ENCODE results near the gene ADAT3. TPM values are rescaled to one million over a fixed set of nuclear protein-coding genes. Genes with fewer than 3 reads are reported as not detected.
"Not testable (repeated sequence)": the region's sequence is repeated elsewhere in the genome, so short reads cannot be mapped to it uniquely, and the experiment has no call there.

The ADAT3 gene
- polyA plus RNA-seq, 4 donors, result 1.4 to 6.4 (median 3.7) TPM

DNA sequence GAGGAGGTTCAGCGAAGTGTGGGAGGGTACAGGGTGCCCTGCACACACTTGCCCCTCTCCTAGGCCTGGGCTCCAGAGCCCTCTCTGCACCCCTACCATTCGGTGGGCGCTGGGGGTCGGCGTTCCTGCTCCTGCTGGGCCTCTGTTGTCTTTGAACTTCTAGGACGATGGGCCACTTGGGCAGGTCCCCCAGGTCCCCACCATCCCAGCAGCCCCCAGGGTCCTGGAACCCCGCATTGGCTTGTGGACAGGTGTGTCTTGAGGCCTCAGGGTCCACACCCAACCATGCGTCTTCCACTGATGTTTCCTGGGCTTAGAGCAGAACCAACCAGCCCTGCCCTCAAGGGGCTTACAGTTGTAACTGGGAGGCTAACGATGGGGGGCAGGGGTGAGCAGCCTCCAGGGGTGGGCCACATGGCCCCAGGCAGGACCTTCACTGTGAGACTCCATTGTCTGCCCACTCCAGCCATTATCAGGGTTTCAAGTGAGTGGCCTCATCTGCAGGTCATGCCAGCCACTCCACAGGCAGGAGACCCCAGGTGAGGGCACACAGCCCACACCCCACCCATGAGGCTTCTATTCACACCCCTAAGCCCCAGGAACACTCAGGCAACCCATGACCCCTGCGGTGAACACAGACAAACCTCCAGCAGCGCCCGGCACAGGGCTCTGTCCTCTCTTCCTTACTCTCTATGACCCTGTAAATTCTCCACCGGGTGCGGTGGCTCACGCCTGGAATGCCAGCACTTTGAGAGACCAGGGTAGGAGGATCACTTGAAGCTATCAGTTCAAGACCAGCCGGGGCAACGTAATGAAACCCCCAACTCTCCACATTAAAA is 39.8 kb upstream of the ADAT3 start:
- DNase-seq (ENCODE audit: low read depth in 4 of 4, low spot score in 2 of 4), result no peak

DNA sequence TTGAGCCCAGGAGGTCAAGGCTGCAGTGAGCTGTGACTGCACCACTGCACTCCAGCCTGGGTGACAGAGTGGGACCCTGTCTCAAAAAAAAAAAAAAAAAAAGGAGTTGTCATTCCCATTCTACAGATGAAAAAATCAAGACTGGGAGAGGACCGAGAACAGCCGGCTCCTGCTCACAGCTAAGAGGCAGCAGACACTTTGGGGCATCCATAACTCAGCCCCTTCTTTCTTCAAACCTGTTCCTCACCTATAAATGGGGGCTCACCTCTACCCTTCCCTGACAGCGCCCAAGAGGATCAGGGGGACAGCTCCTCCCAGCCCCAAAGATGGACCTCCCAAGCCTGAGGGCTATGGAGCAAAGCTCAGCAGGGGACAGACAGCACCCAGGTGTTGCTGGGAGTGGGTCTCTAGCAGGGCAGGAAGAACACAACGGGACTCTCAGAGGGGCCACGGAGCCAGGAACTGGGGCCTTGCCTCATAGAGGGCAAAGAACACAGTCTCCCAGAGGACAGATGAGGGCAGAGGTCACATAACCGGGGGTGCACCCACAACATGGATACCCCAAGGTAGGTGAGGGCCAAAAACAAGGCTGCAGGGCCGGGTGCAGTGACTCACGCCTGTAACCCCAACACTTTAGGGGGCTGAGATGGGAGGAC is 38.4 kb upstream of the ADAT3 start:
- DNase-seq (ENCODE audit: low read depth in 4 of 4, low spot score in 2 of 4), result no peak

DNA sequence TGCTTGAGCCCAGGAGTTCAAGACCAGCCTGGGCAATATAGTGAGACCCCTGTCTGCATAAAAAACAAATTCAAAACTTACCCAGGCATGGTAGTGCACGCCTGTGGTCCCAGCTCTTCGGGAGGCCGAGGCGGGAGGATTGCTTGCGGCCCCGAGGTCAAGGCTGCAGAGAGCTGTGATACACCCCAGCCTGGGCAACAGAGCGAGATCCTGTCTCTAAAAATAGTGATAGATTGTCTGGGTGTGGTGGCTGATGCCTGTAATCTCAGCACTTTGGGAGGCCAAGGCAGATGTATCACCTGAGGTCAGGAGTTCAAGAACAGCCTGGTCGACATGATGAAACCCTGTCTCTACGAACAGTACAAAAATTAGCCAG is 37.9 kb upstream of the ADAT3 start:
- no peak for DNase-seq (ENCODE audit: low read depth in 4 of 4, low spot score in 2 of 4)

DNA sequence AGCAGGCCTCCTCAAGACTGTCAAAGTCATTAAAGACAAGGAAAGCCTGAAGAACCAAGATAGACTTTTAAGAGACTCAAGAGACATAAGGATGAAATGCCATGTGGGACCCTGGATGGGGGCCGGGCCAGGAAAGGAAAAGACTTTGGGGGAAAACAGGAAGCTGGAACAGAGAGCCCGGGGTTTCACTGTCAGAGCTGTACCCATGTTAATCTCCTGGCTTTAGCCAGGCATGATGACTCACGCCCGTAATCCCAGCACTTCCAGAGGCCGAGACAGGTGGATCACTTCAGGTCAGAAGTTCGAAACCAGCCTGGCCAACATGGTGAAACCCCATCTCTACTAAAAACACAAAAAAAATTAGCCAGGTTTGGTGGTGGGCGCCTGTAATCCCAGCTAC is 36.2 kb upstream of the ADAT3 start:
- no peak for DNase-seq (ENCODE audit: low read depth in 4 of 4, low spot score in 2 of 4)

DNA sequence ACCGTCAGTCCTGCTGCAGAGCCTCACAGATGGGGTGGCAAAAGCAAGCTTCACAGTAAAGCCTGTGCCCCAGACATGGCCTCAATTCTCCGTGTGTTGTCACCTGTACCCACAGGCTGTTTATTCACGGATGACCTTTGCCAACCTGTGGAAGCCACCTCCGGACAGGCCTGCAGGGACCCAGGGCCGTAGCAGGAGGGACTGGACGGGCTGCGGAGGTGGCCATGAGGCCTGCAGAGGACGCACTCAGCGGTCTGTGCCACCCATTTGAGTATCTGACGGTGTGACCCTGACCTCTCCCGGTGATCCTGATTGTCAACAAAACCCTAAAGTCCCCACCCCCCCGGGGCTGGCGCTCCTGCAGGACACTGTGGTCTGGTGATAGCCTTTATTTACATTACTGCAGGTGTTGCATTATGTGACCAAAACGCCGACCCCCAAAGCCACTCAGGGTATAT is 34.0 kb upstream of the ADAT3 start:
- DNase-seq (ENCODE audit: low read depth in 4 of 4, low spot score in 2 of 4), result no peak

DNA sequence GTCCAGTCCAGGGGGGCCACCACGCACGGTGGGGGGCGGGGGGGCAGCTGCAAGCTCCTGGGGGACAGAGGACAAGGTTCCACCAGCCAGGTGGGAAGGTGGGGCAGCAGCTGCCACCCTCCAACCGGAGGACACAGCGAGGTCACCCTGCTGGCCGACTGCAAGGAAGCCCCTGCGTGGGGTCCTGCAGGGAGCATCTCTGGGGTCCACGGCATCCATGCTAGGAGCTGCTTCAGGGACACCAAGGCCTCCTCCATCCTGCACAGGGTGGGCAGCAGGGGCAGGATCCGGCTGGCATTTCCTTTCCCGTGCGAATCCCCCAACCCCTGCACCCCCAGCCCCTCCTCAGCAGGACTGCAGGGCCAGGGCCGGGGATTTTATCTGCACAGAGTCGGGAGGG is 33.6 kb upstream of the ADAT3 start:
- DNase-seq (ENCODE audit: low read depth in 4 of 4, low spot score in 2 of 4), result no peak

DNA sequence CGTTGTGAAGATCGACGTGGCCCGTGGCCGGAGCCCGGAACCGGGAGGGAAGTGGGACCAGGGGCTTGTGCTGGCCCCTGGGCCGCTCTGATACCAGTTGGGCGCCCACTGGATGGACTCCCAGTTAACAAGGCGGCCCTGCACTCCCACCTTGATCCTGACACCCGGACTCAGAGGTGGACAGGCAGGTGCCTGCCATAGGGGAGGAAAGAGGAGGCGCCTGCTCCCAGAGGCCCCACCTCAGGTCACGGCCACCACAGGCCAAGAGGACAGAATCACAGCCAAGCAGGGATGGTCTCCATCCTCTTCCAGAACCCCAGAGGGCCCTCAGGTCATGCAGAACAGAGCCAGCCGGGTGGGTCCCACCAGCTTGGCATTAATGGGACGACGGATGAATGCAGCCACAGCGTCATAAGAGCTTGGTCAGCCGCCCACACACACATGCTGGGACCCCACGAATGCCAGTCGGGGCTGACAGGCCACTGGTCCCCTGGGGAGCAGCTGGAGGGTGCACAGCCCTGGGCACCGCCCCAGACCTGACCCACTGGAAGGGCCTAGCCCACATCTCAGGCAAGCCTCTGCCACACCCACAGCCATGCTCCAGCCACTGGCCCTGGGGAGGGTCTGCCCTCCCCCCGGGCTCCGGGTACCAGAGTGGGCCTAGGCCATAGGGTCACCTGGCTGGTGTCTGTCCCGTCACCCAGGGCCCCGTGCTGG is 32.2 kb upstream of the ADAT3 start:
- DNase-seq (ENCODE audit: low read depth in 4 of 4, low spot score in 2 of 4), result no peak

DNA sequence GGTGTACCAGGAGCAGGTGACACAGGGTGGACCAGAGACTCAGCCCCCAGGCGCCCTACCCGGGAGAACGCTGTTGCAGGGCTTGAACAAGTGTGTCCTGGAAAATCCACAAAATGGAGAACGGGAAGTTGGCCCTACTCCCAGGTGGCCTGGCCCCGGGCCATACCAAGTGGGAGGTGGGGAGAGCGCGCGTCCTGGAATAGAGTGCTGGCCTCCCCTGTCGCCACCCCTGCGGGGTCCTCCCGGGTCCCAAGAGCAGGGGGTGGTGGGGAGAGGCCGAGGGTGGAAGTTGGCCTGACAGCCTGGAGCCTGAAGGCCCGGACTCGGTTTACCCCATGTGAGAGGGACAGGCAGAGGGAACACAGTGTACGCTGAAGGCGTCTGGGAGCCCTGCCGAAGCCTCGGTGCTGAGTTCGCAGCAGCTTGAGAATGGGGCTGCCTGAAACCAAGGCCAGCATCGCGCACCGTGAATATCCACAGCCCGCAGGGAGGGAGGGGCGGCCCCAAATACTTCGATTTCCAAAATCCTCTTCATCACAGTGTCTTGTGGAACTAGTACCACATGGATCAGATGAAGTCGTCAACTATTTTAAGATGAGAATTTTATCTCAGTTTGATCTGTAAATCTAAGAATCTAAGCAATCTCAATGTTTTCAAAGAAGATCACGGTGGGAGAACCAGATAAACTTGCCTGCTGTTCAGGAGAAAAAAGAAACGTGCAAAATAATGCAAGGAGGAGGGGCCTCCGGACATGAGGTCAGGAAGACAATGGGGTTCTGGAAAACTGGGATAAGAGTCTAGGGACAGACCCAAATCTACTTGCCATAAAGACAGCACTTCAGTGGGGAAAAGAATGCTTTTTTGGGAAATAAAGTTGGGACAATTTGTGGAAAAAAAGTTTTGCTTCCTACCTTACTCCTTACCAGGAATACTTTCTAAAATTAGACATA is 31.4 kb upstream of the ADAT3 start:
- no peak for DNase-seq (ENCODE audit: low read depth in 4 of 4, low spot score in 2 of 4)

DNA sequence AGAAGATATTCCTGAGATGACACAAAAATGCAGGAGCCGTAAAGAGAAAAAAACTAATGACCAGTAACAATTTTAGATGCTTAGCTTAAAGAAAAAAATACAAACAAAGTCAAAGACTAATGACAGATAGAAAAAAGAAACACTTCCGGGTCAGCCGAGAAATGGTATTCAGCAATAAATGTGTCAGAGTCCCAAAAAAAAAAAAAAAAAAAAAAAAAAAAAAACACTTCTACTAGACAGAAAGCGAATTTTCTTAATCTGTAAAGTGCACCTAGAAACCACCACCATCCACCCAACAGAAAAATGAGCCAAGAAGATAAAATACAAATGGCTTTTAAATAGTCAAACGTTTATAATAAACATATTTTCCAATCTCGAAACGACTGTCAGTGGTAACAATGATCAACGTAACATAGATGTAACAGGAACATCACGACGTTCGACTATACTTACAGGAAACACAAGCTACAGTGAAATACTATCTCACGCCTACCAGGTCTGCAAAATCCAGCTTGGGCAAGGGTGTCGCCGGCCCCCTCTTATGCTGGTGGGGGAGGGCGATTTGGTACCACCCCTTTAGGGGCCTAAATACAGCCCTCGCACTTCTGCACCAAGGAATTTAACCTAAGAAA is 30.5 kb upstream of the ADAT3 start:
- DNase-seq (ENCODE audit: low read depth in 4 of 4, low spot score in 2 of 4), result no peak

DNA sequence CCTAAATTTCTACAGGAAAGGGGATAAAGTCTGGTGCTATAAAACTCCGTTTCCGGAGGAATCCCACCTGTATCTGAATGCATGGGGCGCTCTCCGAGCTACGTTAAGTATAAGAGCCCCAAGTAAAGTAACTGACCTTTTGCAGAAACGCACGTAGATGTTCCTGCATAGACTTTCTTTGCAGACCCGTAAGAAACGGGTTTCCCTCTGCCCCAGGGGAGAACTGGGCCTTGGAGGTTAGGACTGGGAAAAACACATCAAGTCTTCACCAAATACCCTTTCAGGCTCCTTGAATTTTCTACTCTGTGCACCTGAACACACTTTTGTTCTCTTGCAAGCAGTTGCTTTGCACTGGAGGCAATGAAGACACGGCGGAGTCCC is 29.9 kb upstream of the ADAT3 start:
- DNase-seq (ENCODE audit: low read depth in 4 of 4, low spot score in 2 of 4), result not testable (repeated sequence)

DNA sequence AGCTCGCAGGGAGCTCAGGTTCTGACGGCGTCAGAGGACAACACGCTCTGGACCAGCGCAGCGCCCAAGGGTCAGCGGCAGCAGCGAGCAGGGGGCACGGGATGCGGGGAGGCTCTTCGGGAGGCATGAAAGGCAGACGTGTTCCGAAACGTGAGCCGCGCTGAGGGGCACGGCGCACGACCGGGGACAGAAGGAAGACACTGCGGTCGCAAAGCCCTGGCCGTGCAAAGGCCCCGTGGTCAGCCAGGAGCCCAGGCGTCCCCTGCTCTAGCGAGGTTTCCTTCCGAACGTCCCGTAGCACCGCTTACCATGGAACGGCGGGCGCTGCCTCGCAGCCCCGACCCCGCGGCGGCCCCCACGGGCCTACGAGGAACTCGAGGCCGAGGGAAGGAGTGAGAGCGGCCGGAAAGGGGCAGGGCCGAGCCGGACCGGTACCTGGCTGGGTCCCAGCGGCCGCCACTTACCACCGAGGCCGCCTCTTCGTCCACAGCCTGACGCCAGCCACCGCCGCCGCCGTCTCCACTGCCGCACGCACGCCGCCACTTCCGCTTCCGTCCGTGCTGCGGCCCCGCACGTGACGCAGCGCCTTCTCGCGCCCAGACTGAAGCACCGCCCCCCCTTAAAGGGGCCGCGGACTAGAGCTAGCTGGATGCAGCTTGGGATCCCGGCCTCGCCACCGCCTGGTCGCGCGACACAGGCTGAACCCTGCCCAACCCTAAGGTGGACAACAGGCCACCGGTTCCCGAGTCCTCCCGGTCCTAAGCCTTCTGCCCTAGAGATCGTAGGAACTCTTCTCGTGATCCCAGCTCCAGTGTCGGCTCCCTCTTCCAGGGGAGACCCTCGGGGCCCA is 29.3 kb upstream of the ADAT3 start:
- peak in 1 of 4 donors; percentile 86 for DNase-seq (ENCODE audit: low read depth in 4 of 4, low spot score in 2 of 4)

DNA sequence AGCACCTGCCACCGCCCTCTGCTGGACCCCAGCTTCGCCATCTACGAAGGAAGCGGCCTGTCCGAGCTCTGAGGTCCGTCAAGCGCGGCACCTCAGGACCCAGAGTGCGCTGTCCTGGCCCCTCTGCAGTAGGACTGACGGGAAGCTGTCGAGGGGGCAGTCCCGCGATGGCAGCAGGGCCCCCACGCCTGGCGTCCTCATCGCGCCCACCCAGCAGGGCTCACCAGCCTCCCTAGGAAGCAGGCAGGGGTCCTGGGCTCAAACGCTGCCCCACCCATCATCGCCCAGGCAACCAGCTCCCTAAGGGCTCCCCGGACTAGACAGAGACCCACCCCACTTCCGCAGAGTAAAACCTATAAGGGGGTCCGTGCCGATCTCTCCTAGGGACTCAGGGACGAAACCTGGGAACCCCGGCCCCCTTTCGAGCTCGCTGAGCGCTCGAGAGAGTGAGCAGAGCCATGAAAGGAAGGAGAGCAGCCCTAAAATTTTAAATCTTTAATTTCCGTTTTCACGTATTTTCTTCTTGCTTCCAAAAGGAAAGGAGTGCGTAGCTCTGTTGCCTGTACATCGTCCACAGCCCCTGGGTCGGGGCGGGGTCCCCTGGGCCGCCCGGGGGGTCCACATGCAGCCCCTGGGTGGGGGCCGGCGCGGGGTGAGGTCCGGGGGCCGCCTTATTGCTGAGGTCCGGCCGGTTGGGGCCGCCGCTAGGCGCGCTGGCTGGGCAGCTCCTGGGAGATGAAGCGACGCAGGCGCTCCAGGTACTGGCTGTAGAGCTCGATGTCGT is 28.5 kb upstream of the ADAT3 start:
- not testable (repeated sequence) for DNase-seq (ENCODE audit: low read depth in 4 of 4, low spot score in 2 of 4)

DNA sequence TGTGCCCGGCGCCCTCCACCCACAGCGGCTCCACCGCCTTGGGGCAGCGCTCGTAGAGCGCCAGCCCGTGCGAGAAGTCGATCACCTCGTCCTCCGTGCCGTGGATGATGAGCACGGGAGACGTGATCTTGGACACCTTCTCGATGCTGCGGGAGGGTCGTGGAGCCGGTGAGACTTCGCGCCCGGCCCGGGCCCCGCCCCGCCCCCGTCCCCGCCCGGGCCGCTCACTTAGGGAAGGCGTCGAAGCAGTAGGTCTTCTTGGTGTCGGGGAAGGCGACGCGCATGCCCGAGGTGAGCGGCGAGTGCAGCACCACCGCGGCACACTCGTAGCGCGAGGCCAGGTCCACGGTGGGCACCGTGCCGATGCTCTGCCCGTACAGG is 27.9 kb upstream of the ADAT3 start:
- DNase-seq (ENCODE audit: low read depth in 4 of 4, low spot score in 2 of 4), result not testable (repeated sequence)

DNA sequence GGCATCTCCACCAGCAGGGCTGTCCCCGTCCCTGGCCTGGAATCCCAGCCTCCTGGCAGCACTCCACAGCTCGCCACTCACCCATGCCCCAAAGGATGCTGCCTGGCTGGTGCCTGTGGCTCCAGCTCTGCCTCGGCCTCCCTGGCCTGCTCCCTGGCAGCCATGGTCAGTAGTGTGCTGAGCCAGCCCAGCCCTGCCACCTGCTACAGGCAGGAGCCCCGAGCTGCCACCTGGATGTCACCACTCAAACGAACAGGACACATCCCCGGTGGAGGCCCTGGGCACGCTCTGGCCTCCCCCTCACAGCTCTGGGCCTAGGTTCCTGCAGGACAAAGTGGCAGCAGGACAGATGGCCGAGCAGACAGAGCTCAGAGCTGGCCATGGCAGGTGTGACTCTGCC is 26.6 kb upstream of the ADAT3 start:
- DNase-seq (ENCODE audit: low read depth in 4 of 4, low spot score in 2 of 4), result not testable (repeated sequence)

DNA sequence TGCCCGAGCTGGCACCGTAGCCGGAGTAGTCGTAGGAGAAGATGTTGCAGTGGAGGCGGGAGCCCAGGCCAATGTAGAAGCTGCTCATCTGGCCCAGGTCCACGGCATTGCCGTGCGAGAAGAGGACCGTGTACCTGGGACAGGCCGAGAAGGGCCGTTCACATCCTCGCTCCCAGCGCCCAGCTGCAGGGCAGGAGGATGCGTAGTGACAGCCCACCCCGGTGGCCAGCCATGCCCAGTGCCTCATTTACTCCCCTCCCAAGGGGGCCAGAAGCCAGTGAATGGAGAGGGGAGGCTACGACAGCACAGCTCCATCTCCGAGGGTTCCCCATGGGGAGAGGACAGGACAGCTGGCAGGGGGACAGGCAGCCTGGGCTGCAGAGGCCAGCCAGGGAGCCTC is 25.2 kb upstream of the ADAT3 start:
- not testable (repeated sequence) for DNase-seq (ENCODE audit: low read depth in 4 of 4, low spot score in 2 of 4)

DNA sequence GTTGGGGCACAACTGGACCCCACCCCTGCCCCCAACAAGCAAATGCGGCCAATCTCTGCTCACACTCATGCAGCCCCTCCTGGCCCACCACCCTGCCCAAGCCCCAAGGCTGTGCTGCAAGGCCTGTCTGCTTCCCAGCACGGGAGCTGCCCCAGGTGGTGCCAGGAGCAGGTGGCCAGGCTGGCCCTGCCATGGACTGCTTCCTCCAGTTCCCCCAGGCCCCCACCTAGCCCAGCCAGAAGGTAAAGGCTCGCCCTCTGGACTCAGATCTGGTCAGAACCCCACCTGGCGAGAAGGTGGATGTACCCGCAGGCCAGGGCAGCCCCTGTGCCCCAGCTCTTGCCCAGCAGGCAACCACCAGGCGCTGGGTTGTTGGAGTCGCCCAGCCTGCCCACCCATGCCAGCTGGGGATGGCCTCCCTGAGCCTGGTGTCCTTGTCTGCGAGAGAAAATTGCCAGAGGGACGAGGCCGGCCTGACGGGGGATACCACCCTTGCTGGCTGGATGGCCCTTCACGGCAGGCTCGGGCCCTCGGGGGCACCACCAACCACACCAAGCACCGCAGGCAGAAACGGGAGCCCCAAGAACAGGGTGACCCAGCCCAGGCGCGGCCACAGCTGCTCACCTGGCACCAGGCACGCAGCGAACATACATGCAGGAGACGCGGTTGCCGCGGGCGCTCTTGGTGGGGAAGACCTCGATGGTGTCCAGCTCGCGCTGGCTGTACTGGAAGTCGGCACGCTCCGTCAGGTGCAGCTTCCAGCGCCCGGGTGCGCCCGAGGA is 24.4 kb upstream of the ADAT3 start:
- no peak for DNase-seq (ENCODE audit: low read depth in 4 of 4, low spot score in 2 of 4)

DNA sequence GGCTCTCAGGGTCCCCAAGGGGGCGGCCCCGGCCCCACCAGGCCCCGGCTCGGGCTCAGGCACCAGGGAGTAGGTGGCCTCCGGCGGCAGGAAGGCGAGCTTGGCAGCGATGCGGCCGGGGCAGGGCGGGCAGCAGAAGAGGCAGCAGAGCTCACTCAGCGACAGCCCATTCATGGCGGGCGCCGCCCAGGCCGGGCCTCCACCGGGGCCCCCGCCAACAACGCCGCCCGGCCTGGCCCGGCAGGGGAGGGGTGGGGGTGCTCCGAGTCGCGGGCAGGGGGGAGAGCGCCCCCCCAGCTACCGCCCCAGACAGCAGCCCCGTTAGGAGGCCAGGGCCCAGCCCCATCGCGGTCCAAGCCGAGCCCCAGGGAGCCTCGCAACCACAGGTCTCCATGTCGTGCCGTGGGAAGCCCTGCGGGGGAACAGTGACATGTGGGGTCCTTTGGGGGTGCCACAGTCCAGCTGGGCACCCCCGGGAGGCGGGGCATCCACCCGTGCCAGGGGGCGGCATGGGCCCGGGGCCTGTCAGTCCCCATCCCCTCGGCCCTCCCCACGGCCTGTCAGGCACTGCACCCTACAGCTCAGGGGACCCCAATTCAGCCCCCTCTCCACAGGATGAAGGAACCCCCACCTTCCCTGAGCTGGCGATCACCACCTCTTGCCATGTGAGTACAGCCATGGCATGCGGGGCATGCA is 23.7 kb upstream of the ADAT3 start:
- not testable (repeated sequence) for DNase-seq (ENCODE audit: low read depth in 4 of 4, low spot score in 2 of 4)
